Measurements from ENCODE around the gene CTDSP2. TPM values are rescaled to one million over a fixed set of nuclear protein-coding genes. Genes with fewer than 3 reads are reported as not detected.
A peak's percentile ranks its signal among the peaks of the same experiment; 100 is the strongest.

CTDSP2 gene
- total RNA-seq, 2 donors from 2014 or later, result 170 to 222 TPM

- peak overlapping the region; percentile 59 to 100 for H3K27ac ChIP-seq
- H3K4me1 ChIP-seq (ENCODE audit: control insufficient read depth in 1 of 2, low read depth in 2 of 2), result peaks cover 85 to 87% of the 10 kb centered on the region in 2 donors
- TF ChIP-seq, protein P1, sequence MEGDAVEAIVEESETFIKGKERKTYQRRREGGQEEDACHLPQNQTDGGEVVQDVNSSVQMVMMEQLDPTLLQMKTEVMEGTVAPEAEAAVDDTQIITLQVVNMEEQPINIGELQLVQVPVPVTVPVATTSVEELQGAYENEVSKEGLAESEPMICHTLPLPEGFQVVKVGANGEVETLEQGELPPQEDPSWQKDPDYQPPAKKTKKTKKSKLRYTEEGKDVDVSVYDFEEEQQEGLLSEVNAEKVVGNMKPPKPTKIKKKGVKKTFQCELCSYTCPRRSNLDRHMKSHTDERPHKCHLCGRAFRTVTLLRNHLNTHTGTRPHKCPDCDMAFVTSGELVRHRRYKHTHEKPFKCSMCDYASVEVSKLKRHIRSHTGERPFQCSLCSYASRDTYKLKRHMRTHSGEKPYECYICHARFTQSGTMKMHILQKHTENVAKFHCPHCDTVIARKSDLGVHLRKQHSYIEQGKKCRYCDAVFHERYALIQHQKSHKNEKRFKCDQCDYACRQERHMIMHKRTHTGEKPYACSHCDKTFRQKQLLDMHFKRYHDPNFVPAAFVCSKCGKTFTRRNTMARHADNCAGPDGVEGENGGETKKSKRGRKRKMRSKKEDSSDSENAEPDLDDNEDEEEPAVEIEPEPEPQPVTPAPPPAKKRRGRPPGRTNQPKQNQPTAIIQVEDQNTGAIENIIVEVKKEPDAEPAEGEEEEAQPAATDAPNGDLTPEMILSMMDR (IDR thresholded peaks at IDR 0.05), result no peak
- H3K4me3 ChIP-seq, result peak overlapping the region; percentile 98
- H3K27me3 ChIP-seq (replicated peaks; ENCODE audit: insufficient read depth), result no peaks in the 10 kb centered on the region
- no peaks in the 10 kb centered on the region for H3K36me3 ChIP-seq
- ATAC-seq (ENCODE audit: insufficient number of reproducible peaks, low FRiP score, low read depth), result no peak
- no peak for DNase-seq (ENCODE audit: low spot score)
- no peaks in the 10 kb centered on the region for H3K9me3 ChIP-seq
Measured at GRCh38 chr12:57840726-57841125, 5.8 kb downstream of the CTDSP2 start.

DNA sequence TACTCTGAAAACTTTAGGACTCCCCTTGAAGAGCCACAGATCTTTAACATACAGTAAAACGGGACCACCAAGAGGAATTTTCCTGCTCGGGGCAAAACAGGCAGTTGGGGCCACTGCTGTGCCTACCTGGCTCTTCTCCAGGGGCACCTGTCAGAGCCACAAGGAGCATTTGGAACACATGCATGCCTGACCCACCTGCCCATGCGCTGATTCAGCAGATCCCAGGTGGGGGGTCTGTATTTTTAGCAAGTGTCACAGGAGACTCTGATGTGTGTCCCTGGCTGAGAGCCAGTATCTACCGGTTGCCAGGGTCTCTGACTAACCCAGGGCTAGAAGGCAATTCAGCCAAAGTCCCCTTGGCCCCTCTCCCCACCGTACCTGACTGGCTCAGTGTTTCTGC is 6.5 kb downstream of the CTDSP2 start:
- DNase-seq (ENCODE audit: low spot score), result no peak
- TF ChIP-seq, protein P1 (IDR thresholded peaks at IDR 0.05), result no peak
- Histone ChIP-seq H3K27me3 (replicated peaks; ENCODE audit: insufficient read depth) (no peaks in the 10 kb centered on the region), H3K27ac (peak overlapping the region; percentile 59 to 100), H3K4me1 (ENCODE audit: control insufficient read depth in 1 of 2, low read depth in 2 of 2) (peaks cover 93 to 94% of the 10 kb centered on the region in 2 donors), H3K4me3 (peak overlapping the region; percentile 98), H3K9me3 (no peaks in the 10 kb centered on the region), H3K36me3 (no peaks in the 10 kb centered on the region)
- no peak for ATAC-seq (ENCODE audit: insufficient number of reproducible peaks, low FRiP score, low read depth)

DNA sequence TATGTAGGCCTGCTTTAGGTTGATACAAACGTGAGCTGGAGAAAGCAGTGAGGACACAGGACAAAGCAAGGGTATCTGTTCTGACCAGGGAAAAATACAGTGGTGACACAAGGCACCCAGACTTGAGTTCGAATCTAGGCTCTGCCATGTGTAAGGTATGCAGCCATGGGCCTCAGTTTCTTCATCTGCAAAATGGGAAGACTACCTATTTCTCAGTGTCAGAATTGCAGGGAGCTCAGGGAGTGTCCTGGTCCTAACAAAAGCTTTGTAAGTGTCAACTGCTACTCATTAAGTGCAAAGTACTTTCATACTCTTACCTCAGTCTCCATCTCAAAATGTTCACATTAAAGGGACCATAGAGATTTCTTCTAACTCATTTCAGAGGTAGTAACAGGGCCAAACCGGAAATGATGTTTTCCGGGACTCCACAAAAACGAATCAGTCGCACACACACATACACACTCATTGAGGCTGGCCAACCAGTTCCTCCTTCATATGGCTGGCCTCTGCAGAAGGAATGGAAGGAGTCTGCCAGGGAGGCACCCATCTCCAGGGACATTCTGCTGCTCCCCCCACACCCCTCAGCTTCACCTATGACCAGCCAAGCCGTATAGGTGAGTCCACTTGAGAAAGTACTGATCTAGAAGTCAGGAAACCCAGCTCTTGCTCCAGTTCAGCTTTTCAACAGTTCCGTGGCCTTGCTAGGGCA is 7.8 kb downstream of the CTDSP2 start:
- TF ChIP-seq, protein P1 (IDR thresholded peaks at IDR 0.05), result no peak
- Histone ChIP-seq H3K27ac (peak overlapping the region; percentile 59 to 100), H3K9me3 (no peaks in the 10 kb centered on the region), H3K36me3 (no peaks in the 10 kb centered on the region), H3K4me3 (peak overlapping the region; percentile 98), H3K4me1 (ENCODE audit: control insufficient read depth in 1 of 2, low read depth in 2 of 2) (peaks cover 98 to 100% of the 10 kb centered on the region in 2 donors), H3K27me3 (replicated peaks; ENCODE audit: insufficient read depth) (no peaks in the 10 kb centered on the region)
- ATAC-seq (ENCODE audit: insufficient number of reproducible peaks, low FRiP score, low read depth), result no peak
- DNase-seq (ENCODE audit: low spot score), result no peak

GRCh38 chr12:57837864-57838562 is 8.5 kb downstream of the CTDSP2 start:
- ATAC-seq (ENCODE audit: insufficient number of reproducible peaks, low FRiP score, low read depth) (peak; percentile 17), DNase-seq (ENCODE audit: low spot score) (no peak)
- Histone ChIP-seq H3K4me1 (ENCODE audit: control insufficient read depth in 1 of 2, low read depth in 2 of 2) (peaks cover 98 to 100% of the 10 kb centered on the region in 2 donors), H3K27ac (peak overlapping the region; percentile 59 to 100), H3K4me3 (peak overlapping the region; percentile 98), H3K27me3 (replicated peaks; ENCODE audit: insufficient read depth) (no peaks in the 10 kb centered on the region), H3K9me3 (no peaks in the 10 kb centered on the region), H3K36me3 (no peaks in the 10 kb centered on the region)
- TF ChIP-seq, protein P1 (IDR thresholded peaks at IDR 0.05), result no peak
